Activated CD4-positive, alpha-beta T cell treated with anti-CD3 and anti-CD28 coated beads, Interleukin-2, amount 50 U/mL, for 24 hours (primary cell): Measurements from ENCODE around the gene NOLC1.

Experiments
- DNase-seq, 2 donors: peaks; one replicate each; pipeline ENCODE4 v3.0.0-alpha.2; 2020; ENCODE audit warnings: low read depth in 1 of 2, low spot score in 1 of 2

NOLC1 gene

GRCh38 chr10:102121739-102122372 lies 30.3 kb upstream of the NOLC1 start:
- DNase-seq, result no peak

DNA sequence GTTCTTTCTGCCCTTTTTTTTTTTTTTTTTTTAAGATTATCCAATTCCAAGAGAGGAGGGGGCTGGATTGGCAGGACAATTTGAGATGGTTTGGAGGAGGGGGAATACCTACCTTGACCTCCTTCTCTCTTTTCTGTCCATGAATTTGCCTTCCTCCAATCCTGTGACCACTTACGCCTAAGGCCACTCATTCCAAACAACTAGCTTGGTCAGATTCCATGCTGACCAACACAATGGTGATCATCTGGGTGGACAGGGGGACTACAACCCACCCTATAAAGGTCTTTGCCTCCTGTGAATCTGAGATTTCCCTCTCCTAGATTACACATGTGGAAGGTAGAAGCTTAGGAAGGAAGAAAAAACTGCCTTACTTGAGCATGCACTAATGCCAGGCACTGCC lies 29.7 kb upstream of the NOLC1 start:
- no peak for DNase-seq

DNA sequence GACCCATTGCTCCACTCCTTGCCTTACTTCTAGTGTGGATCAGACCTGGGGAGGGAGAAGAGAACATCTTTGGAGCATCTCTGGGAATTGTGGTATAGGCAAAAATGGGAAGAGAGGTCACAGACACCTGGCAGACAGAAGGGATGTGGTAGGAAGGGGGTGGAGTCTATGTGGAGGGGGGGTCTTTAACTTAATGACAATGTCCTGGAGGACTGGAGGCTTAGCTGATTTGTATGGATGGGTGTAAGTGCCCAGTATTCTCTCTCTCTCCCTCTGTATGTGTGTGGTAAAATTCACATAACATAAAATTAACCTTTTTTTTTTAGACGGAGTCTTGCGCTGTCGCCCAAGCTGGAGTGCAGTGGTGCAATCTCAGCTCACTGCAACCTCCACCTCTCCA lies 29.0 kb upstream of the NOLC1 start:
- DNase-seq, result no peak

GRCh38 chr10:102131286-102132170 lies 20.7 kb upstream of the NOLC1 start:
- no peak for DNase-seq

DNA sequence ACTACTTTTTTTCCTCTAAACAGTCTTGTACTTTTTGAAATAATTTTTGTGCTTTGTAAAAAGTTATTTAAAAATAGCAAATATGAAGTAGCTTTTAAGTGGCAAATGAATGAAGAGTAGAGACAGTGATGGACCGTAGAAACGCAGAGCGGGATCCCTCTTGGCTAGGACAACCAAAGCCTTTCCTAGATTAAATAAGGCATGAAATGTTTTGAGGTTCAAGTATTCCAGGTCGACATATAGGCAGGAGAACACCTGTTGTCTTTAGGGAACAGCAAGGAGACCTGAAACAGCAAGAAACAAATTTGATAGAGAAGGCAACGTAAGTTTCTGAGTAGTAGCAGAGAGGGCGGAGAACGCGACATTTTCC lies 20.0 kb upstream of the NOLC1 start:
- no peak for DNase-seq

DNA sequence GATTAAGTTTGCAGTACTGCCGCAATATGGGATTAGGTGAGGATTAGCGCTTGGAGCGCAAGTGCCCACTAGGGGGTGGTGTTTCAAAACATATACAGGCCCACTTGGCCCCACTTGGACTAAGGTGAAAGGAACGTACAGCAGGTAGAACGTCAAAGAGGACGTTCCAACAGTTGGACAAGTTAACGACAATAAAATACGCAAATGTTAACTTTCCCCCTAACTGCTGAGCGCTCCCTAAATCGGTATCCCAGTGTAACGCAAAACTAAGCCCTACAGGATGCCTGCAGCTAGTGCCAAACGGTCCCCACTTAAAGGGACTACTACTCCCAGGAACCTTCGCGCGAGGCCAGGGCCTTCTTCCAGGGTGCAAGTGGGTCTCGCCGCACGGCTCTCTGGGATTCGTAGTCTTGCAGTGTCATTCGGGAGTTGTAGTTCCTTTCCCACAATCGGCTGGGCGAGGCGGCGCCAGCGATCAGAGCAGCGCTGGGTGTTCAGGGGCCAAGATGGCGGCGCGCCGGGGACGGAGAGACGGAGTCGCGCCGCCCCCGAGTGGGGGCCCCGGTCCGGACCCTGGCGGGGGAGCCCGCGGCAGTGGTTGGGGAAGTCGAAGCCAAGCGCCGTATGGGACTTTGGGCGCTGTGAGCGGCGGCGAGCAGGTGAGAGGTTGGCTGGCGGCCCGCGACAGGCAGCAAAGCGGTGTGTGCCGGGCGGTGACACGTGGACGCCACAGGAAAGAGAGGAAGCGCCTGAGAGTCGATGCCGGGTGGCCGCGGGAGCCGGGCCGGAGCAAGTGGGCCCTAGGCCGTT lies 19.4 kb upstream of the NOLC1 start, which contains the start of gene PPRC1:
TSS of gene PPRC1 (plus strand) at position 478 of the 810 bp plus-strand sequence. CDS start at position 507, 29 bp downstream.
- DNase-seq, result peak; percentile 91 to 98

DNA sequence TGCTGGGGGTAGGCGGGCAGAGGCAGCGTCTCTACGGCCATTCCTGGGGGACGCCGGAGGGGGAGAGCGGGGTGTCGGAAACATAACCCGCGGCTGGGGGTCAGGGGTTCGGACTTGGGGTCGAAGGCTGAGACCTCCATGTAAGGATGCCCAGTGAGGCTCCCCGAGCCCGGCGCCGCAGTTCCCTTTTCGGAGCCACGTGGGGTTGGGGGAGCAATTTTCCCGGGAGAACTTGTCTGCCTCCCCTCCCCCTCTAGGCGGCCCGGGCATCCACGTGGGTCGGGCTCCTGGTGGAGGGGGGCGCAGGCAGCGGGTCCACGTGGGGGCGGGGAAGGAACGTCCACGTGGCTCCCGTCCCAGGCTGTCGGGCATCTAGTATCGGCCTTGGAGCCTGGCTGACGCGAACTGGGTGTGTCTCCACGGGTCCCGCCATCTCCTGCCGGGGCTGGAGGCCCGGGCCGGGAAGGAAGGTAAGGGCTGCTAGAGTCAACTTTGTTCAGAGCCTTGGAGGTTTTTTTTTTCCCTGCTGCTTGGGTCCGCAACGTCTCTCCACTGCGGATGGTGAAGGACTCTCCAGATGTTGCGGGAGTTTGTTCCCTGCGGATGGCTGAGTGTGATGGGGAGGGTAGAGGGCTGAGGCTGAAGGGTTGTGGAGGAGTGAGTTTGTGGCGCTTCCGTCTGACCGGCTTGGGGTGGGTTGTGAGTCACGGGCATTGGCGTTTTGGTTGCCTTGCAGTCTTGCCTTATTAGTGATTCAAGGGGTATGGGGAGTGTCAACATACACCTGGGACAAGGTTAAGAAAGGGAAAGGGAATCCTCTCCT lies 18.6 kb upstream of the NOLC1 start:
- DNase-seq, result peak; percentile 59 to 69

DNA sequence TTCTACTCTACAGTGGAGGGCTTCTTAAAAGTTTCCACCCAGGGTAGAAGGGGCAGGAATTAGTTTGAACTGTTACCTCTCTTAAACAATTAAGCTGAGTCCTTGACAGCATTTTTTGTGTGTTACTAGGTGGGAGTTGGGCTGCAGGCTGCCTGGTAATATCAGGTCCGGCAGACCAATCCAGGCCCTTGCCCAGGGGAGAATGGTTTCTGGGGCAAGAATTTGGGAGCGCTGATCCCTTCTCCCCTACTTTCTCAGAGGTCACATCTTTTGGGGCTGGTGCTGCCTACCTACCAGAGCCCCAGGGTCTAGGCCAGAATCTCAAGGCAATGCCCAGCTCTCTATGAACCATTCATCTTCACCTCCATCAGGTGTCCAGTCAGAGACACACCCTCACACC lies 17.8 kb upstream of the NOLC1 start:
- no peak for DNase-seq

DNA sequence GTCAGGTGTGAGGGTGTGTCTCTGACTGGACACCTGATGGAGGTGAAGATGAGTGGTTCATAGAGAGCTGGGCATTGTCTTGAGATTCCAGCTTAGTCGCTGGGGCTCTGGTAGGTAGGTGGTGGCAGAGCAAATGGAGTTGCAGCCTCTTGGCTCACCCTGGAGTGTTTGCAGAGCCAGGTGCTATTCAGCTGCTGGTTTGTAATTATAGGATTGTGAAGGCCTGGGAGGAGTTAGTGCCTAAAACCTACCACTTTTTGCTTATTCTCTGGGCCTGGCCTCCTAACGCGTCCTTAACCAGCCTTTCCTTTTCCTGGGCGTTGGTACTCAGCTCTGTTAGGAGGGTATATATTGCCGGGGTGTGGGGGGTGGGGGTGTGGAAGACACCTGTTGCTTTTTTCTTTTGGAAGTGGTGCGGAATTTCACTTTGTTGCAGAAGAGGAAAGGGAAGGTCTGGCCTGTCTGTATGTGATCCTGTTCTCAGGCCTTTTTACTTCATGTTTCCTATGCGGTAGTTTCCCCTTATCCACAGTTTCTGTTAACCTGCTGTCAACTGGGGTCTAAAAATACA lies 16.1 kb upstream of the NOLC1 start:
- DNase-seq, result no peak

GRCh38 chr10:102139281-102140110 lies 12.7 kb upstream of the NOLC1 start:
- no peak for DNase-seq

DNA sequence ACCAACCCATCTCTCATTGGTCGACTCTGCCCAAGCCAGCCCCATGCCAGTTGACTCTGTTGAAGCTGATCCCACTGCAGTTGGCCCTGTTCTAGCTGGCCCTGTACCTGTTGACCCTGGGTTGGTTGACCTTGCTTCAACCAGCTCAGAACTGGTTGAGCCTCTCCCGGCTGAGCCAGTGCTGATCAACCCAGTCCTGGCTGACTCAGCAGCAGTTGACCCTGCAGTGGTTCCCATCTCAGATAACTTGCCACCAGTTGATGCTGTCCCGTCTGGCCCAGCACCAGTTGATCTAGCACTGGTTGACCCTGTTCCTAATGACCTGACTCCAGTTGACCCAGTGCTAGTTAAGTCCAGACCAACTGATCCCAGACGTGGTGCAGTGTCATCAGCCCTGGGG lies 12.0 kb upstream of the NOLC1 start:
- no peak for DNase-seq

- no peak for DNase-seq
These were observed 11.2 kb upstream of the NOLC1 start for GRCh38 chr10:102140913-102141540.

DNA sequence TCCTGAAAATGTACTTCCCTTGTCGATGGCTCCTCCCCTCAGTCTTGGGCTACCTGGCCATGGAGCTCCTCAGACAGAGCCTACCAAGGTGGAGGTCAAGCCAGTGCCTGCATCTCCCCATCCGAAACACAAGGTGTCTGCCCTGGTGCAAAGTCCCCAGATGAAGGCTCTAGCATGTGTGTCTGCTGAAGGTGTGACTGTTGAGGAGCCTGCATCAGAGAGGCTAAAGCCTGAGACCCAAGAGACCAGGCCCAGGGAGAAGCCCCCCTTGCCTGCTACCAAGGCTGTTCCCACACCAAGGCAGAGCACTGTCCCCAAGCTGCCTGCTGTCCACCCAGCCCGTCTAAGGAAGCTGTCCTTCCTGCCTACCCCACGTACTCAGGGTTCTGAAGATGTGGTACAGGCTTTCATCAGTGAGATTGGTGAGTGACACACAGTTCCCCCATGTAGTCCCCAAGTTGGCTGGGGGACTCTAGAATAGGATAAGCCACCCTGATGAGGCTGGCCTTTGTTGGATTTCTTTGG lies 10.5 kb upstream of the NOLC1 start:
- no peak for DNase-seq

- no peak for DNase-seq
These were observed 5.2 kb upstream of the NOLC1 start for GRCh38 chr10:102146971-102147428.

GRCh38 chr10:102147561-102147960 lies 4.6 kb upstream of the NOLC1 start:
- DNase-seq, result no peak

GRCh38 chr10:102148275-102148674 lies 3.9 kb upstream of the NOLC1 start:
- DNase-seq, result no peak

- DNase-seq, result no peak
These were observed 1.0 kb upstream of the NOLC1 start for GRCh38 chr10:102150970-102151773.

DNA sequence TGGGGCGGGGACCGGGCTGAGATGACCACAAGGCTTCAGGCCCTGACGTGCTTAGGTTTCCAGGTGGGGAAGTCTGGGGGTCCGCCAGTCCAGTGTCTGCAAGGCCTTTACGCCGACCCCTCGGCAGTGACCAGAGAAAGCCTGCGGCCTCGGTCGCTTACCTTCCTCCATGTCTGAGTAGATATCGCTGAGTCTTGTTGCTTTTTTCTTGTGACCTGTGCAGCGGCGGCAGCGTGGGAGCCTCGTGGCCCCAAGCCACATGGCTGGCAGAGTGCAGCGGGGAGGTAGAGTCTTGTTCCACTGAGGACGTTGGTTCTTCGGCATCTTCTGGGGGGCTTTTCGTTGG lies 329 bp downstream of the NOLC1 start:
- DNase-seq, result peak in 1 of 2 donors; percentile 45
